Mesothelial cell of epicardium (in vitro differentiated cells): Measurements from ENCODE around the gene ATP6V0B. TPM values are rescaled to one million over a fixed set of nuclear protein-coding genes. Genes with fewer than 3 reads are reported as not detected.

Experiments
- DNase-seq, 2 experiments: peaks; one replicate each; pipeline ENCODE4 v3.0.0; 2021; ENCODE audit warnings: low spot score in 2 of 2; ENCODE audit not compliant: unreplicated experiment in 2 of 2
- H3K27ac Mint-ChIP-seq: 2 replicates; pipeline ENCODE4 v1.8.0; 2021; ENCODE audit warnings: mixed read lengths
- H3K27me3 Mint-ChIP-seq: 2 replicates; pipeline ENCODE4 v1.8.0; 2021; ENCODE audit warnings: low read depth, mixed read lengths
- H3K36me3 Mint-ChIP-seq: 2 replicates; pipeline ENCODE4 v1.8.0; 2021; ENCODE audit warnings: mixed read lengths
- H3K4me1 Mint-ChIP-seq: 2 replicates; pipeline ENCODE4 v1.8.0; 2021; ENCODE audit warnings: mixed read lengths
- H3K4me3 Mint-ChIP-seq: 2 replicates; pipeline ENCODE4 v1.8.0; 2021; ENCODE audit warnings: mild to moderate bottlenecking, moderate library complexity, mixed read lengths
- H3K9me3 Mint-ChIP-seq: 2 replicates; pipeline ENCODE4 v1.8.0; 2021; ENCODE audit warnings: mixed read lengths
- CTCF ChIP-seq: fragments of 200-600 bp; sonication (generic); IDR thresholded peaks from one replicate; pipeline ENCODE4 v1.5.0; 2021; ENCODE audit warnings: antibody characterized with exemption; ENCODE audit not compliant: unreplicated experiment
- total RNA-seq: library from RNA; stranded (reverse); gene quantifications from 3 replicates; pipeline ENCODE4 v1.2.1, GENCODE V29; 2021

Gene ATP6V0B
- total RNA-seq, 1 donor from 2014 or later = 72.8 TPM

- Mint-ChIP-seq H3K4me1 (peaks cover 22% of the 10 kb centered on the region), H3K36me3 (peaks cover 13% of the 10 kb centered on the region), H3K27me3 (no peaks in the 10 kb centered on the region), H3K4me3 (peak within 1 kb of the TSS; percentile 96), H3K9me3 (peaks cover 11% of the 10 kb centered on the region), H3K27ac (peak within 1 kb of the TSS; percentile 88)
- TF ChIP-seq CTCF = no peak
- DNase-seq = peak; percentile 87 to 91
Measured at GRCh38 chr1:43969746-43970466, 4.9 kb upstream of the ATP6V0B start, which contains the start of gene DPH2. Gene DPH2 (plus strand): TSS chr1:43970010. CDS start chr1:43970176, 166 bp downstream.

- Mint-ChIP-seq H3K27ac (peak overlapping the region; percentile 88), H3K27me3 (no peaks in the 10 kb centered on the region), H3K36me3 (peaks cover 13% of the 10 kb centered on the region), H3K4me1 (peaks cover 24% of the 10 kb centered on the region), H3K9me3 (peaks cover 11% of the 10 kb centered on the region), H3K4me3 (peak overlapping the region; percentile 96)
- DNase-seq = no peak
- TF ChIP-seq CTCF = no peak
Measured at GRCh38 chr1:43970502-43970901, 4.3 kb upstream of the ATP6V0B start.

- Mint-ChIP-seq H3K27me3 (no peaks in the 10 kb centered on the region), H3K4me3 (peak overlapping the region; percentile 96), H3K4me1 (peaks cover 29% of the 10 kb centered on the region), H3K27ac (no peak overlapping the region), H3K9me3 (peaks cover 11% of the 10 kb centered on the region), H3K36me3 (peaks cover 13% of the 10 kb centered on the region)
- DNase-seq = no peak
- no peak for TF ChIP-seq CTCF
Measured at GRCh38 chr1:43970911-43971310, 3.8 kb upstream of the ATP6V0B start.

- Mint-ChIP-seq H3K27ac (no peak overlapping the region), H3K9me3 (peaks cover 11% of the 10 kb centered on the region)
- no peak for TF ChIP-seq CTCF
Measured at GRCh38 chr1:43971336-43971980, 3.3 kb upstream of the ATP6V0B start.

GRCh38 chr1:43973981-43974442, 748 bp upstream of the ATP6V0B start:
- peak overlapping the region; percentile 89 for H3K4me3 Mint-ChIP-seq
- peak overlapping the region; percentile 93 for H3K27ac Mint-ChIP-seq
- H3K36me3 Mint-ChIP-seq = peaks cover 13% of the 10 kb centered on the region
- H3K9me3 Mint-ChIP-seq = no peaks in the 10 kb centered on the region
- H3K4me1 Mint-ChIP-seq = peaks cover 56% of the 10 kb centered on the region
- no peak for DNase-seq
- TF ChIP-seq CTCF = no peak
- H3K27me3 Mint-ChIP-seq = no peaks in the 10 kb centered on the region

More at GRCh38 chr1:43971336-43971980, 3.3 kb upstream of the ATP6V0B start:
- peaks cover 33% of the 10 kb centered on the region for H3K4me1 Mint-ChIP-seq
- peaks cover 13% of the 10 kb centered on the region for H3K36me3 Mint-ChIP-seq
- no peak for DNase-seq
- H3K27me3 Mint-ChIP-seq = no peaks in the 10 kb centered on the region
- peak overlapping the region; percentile 96 for H3K4me3 Mint-ChIP-seq
